DOHH2 (cell line): Measurements from ENCODE around the gene SLC19A1.

Source experiments
- H3F3A ChIP-seq: fragments of 200-600 bp; sonication (generic), shearing (Covaris generic); 2 replicates; pipeline ENCODE4 v1.6.0; 2016; ENCODE audit warnings: antibody characterized with exemption, mild to moderate bottlenecking; ENCODE audit not compliant: control insufficient read depth, insufficient read depth
- H3K27ac ChIP-seq: fragments of 200-600 bp; sonication (generic); 2 replicates; pipeline ENCODE4 v1.5.1; 2014; ENCODE audit warnings: low read depth, mild to moderate bottlenecking, low read length, moderate library complexity
- H3K27me3 ChIP-seq: fragments of 200-600 bp; sonication (generic); 2 replicates; pipeline ENCODE4 v1.6.1; 2014; ENCODE audit warnings: mild to moderate bottlenecking, low read length, mixed read lengths; ENCODE audit not compliant: control insufficient read depth
- H3K36me3 ChIP-seq: fragments of 200-600 bp; sonication (generic); 2 replicates; pipeline ENCODE4 v1.6.1; 2014; ENCODE audit warnings: mild to moderate bottlenecking, low read length, moderate library complexity, mixed read lengths; ENCODE audit not compliant: control insufficient read depth
- H3K4me1 ChIP-seq: fragments of 200-600 bp; sonication (generic); 2 replicates; pipeline ENCODE4 v1.6.1; 2014; ENCODE audit warnings: mild to moderate bottlenecking, low read length, mixed read lengths; ENCODE audit not compliant: control insufficient read depth
- H3K4me2 ChIP-seq: fragments of 200-600 bp; sonication (generic); 2 replicates; pipeline ENCODE4 v1.6.0; 2014; ENCODE audit warnings: mild to moderate bottlenecking, low read length, moderate library complexity
- H3K4me3 ChIP-seq: fragments of 200-600 bp; sonication (generic); 2 replicates; pipeline ENCODE4 v1.5.1; 2014; ENCODE audit warnings: mild to moderate bottlenecking, low read length, mixed read lengths
- H3K79me2 ChIP-seq: fragments of 200-600 bp; sonication (generic); 2 replicates; pipeline ENCODE4 v1.6.1; 2014; ENCODE audit warnings: mild to moderate bottlenecking, low read length, mixed read lengths; ENCODE audit not compliant: control insufficient read depth
- H3K9me2 ChIP-seq: fragments of 200-600 bp; sonication (generic); replicated peaks from 2 replicates; pipeline ENCODE4 v1.6.1; 2014; ENCODE audit warnings: mild to moderate bottlenecking, low read length, mixed read lengths; ENCODE audit not compliant: control insufficient read depth
- H3K9me3 ChIP-seq: fragments of 200-600 bp; sonication (generic); 2 replicates; pipeline ENCODE4 v1.6.1; 2014; ENCODE audit warnings: antibody characterized with exemption, low read length, mixed read lengths; ENCODE audit not compliant: control insufficient read depth, insufficient read depth
- H4K20me1 ChIP-seq: fragments of 200-600 bp; sonication (generic); 2 replicates; pipeline ENCODE4 v1.6.0; 2014; ENCODE audit warnings: low read depth, mild to moderate bottlenecking, antibody characterized with exemption, low read length, moderate library complexity; ENCODE audit not compliant: control insufficient read depth, insufficient read depth
- EZH2phosphoT487 ChIP-seq: fragments of 200-600 bp; sonication (generic); IDR thresholded peaks from 2 replicates; pipeline ENCODE4 v1.6.1; 2017; ENCODE audit warnings: borderline replicate concordance, mild to moderate bottlenecking, antibody characterized with exemption, low read length, moderate library complexity, mixed read lengths
- TF ChIP-seq, protein P1 (sequence below): fragments of 200-600 bp; sonication (generic); IDR thresholded peaks from one replicate; pipeline ENCODE4 v1.5.1; 2014; ENCODE audit warnings: antibody characterized with exemption, mild to moderate bottlenecking, low read depth, low read length; ENCODE audit not compliant: poor library complexity, severe bottlenecking

SLC19A1 gene

DNA sequence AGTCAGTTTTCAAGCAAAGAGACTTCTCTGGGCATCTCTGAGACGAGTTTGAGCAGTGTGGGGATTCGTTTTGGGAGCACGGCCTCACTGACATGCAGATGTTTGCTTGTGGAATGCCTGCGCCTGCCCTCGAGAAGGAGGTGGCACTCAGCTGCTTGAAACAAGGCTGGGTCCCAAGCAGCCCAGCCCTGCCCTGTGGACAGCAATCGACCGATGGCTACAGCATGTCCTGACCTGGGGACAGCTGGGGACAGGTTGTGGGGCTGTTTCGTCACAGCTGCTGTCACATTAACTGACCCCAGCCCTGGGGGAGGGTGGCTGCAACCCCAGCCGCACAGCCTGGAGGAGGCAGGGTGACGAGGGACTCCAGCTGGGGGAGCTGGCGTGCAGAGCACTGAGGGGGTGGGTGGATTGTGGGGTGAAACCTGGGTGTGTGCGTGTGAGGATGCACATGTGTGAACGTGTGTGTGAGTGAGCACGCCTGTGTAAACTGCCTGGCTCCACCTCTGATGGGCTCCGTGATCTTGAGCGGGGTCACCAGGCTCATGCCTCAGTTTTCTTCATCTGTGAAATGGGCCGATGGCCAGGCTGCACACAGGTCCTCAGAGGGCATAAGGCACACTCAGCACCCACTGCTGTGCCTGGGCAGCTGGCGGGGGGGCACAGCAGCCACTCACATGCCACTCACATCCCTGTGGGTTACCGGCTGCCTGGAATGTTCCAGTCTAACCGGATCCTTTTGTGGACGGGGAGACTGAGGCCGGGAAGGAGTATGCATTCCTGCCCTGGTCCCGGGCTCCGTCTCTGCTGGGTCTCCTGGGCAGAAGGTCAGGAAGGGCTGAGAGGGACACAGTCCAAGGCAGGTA, 87.9 kb downstream of the SLC19A1 start:
- Histone ChIP-seq H3K4me2 (no peak overlapping the region), H3K27me3 (no peaks in the 10 kb centered on the region), H3K36me3 (no peaks in the 10 kb centered on the region)

DNA sequence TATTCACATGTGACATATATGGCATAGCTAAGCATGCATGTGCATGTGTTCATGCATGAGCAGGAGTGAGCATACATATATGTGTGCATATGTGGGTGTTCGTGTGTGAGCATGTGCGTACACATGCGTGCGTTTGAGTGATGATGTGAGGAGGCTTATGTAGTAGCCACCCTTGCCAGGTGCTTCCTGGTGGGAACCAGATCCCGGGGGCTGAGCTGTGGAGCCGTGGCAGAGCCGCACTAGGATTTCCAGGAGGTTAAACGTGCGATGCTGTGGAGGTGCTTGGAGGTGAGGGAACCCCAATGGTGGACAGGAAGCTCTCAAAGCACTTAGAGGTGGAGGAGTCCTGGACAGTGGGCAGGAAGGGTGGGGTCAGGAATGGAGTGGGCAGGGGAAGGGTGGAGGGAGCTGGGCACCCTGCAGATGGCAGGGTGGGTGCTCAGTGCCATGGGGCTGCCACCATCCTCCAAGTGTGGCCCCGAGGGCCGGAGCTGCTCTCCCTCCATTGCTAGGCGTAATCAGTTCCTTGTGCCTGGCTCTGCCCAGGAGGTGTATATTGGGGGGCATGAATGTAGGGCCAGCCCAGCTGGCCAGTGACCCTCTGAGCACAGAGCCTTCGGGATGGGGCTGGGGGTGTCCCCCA, 88.8 kb downstream of the SLC19A1 start:
- Histone ChIP-seq H3K79me2 (no peaks in the 10 kb centered on the region), H3K4me3 (no peak overlapping the region), H3K9me3 (peaks cover 48% of the 10 kb centered on the region), H3K9me2 (no peaks in the 10 kb centered on the region), H3K27me3 (no peaks in the 10 kb centered on the region), H3K4me2 (no peak overlapping the region), H3K27ac (no peak overlapping the region), H3K4me1 (no peaks in the 10 kb centered on the region), H4K20me1 (no peaks in the 10 kb centered on the region), H3K36me3 (no peaks in the 10 kb centered on the region), H3F3A (peaks cover 12% of the 10 kb centered on the region)
- no peak for TF ChIP-seq EZH2phosphoT487
- TF ChIP-seq, protein P1, sequence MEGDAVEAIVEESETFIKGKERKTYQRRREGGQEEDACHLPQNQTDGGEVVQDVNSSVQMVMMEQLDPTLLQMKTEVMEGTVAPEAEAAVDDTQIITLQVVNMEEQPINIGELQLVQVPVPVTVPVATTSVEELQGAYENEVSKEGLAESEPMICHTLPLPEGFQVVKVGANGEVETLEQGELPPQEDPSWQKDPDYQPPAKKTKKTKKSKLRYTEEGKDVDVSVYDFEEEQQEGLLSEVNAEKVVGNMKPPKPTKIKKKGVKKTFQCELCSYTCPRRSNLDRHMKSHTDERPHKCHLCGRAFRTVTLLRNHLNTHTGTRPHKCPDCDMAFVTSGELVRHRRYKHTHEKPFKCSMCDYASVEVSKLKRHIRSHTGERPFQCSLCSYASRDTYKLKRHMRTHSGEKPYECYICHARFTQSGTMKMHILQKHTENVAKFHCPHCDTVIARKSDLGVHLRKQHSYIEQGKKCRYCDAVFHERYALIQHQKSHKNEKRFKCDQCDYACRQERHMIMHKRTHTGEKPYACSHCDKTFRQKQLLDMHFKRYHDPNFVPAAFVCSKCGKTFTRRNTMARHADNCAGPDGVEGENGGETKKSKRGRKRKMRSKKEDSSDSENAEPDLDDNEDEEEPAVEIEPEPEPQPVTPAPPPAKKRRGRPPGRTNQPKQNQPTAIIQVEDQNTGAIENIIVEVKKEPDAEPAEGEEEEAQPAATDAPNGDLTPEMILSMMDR = no peak

More for the DNA sequence above, 87.9 kb downstream of the SLC19A1 start:
- Histone ChIP-seq H3K9me2 (no peaks in the 10 kb centered on the region), H3F3A (peaks cover 12% of the 10 kb centered on the region), H3K27ac (no peak overlapping the region), H3K4me3 (no peak overlapping the region), H3K4me1 (no peaks in the 10 kb centered on the region), H4K20me1 (no peaks in the 10 kb centered on the region), H3K9me3 (peaks cover 48% of the 10 kb centered on the region), H3K79me2 (no peaks in the 10 kb centered on the region)
- TF ChIP-seq EZH2phosphoT487 = no peak
- TF ChIP-seq, protein P1 = no peak

DNA sequence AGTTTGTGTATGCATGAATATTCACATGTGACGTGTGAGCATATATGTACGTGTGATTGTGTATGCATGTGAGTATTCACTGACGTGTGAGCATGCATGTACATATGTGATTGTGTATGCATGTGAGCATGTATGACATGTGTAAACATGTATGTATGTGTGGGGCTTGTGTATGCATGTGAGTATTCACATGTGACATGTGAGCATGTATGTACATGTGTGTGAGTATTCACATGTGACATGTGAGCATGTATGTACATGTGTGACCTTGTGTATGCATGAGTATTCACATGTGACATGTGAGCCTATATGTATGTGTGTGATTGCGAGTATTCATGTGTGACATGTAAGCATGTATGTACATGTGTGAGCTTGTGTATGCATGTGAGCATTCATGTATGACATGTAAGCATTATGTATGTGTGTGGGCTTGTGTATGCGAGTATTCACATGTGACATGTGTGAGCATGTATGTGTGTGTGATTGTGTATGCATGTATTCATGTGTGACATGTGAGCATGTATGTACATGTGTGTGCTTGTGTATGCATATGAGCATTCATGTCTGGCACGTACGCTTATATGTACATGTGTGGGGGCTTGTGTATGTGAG, 89.4 kb downstream of the SLC19A1 start:
- Histone ChIP-seq H4K20me1 (no peaks in the 10 kb centered on the region), H3K4me1 (no peaks in the 10 kb centered on the region), H3K27me3 (no peaks in the 10 kb centered on the region), H3K27ac (no peak overlapping the region), H3K36me3 (no peaks in the 10 kb centered on the region), H3K9me3 (peaks cover 48% of the 10 kb centered on the region), H3K4me3 (no peak overlapping the region), H3K4me2 (no peak overlapping the region), H3K79me2 (no peaks in the 10 kb centered on the region), H3K9me2 (no peaks in the 10 kb centered on the region), H3F3A (peaks cover 12% of the 10 kb centered on the region)
- no peak for TF ChIP-seq EZH2phosphoT487
- TF ChIP-seq, protein P1 = no peak
